Measurements from ENCODE around the gene ORC1. TPM values are rescaled to one million over a fixed set of nuclear protein-coding genes. Genes with fewer than 3 reads are reported as not detected.
A peak's percentile ranks its signal among the peaks of the same experiment; 100 is the strongest.

The ORC1 gene
- total RNA-seq, 1 experiment from 2014 or later: 14.3 TPM

DNA sequence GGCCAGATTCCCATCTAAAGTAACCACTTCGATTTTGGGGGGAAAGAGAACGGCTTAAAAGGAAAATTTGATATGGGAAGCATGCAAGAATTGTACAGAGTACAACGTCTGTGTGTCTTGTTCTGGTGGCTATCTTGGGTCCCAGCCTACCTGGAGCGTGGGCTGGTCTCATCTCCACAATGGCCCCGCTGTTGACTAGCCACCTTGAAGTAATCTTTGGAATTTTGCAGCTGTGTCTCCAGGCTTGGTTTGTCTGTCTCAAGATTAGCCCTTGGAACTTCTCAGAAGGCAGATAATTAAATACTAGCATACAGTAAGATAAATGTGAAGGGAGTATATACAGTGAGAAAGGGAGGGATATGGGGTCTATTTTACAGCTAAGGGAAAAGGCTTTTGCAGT, 37.0 kb downstream of the ORC1 start:
- Histone ChIP-seq H3K27me3 (ENCODE audit: control insufficient read depth, insufficient read depth, low read length) (no peaks in the 10 kb centered on the region), H3K9me3 (ENCODE audit: control insufficient read depth, insufficient read depth, low read depth, low read length) (no peaks in the 10 kb centered on the region), H3K27ac (ENCODE audit: low read length) (peak overlapping the region; percentile 70; the same call in 1 of the 2 replicates), H3K4me3 (ENCODE audit: low read depth in 2 of 2, low read length in 2 of 2) (peak overlapping the region in 1 of 2 experiments; percentile 74; a peak in 1 of 4 replicates), H3K36me3 (ENCODE audit: control insufficient read depth, insufficient read depth, low read length) (peaks cover 6% of the 10 kb centered on the region), H3K4me1 (ENCODE audit: control insufficient read depth, insufficient read depth, low read length) (peaks cover 18% of the 10 kb centered on the region)
- ChIA-PET CTCF (no interaction called here), POLR2A (no interaction called here)
- no peak for TF ChIP-seq CTCF (IDR thresholded peaks at IDR 0.05)
- TF ChIP-seq TCF7L2 (IDR thresholded peaks at IDR 0.05; ENCODE audit: low read depth, low read length): no peak
- no peak for TF ChIP-seq SIN3A (IDR thresholded peaks at IDR 0.05; ENCODE audit: borderline replicate concordance, insufficient read depth, low read depth, low read length)
- no peak for TF ChIP-seq REST (IDR thresholded peaks at IDR 0.05; ENCODE audit: insufficient read depth in 1 of 2, low read depth in 2 of 2, low read length in 1 of 2)
- no peak for TF ChIP-seq POLR2AphosphoS5 (IDR thresholded peaks at IDR 0.05; ENCODE audit: low read depth, low read length)
- DNase-seq (ENCODE audit: low read depth, low spot score) (no peak), ATAC-seq (no peak)
- in situ Hi-C loops (cut with HindIII; ENCODE audit: low pct_unique_long_range_greater_than_20kb, low sequenced_read_pairs) (no loop called here), intact Hi-C loops (cut with micrococcal nuclease; ENCODE audit: unreplicated experiment) (no loop called here)
- BruUV-seq (replicated peaks): no TSS peak

- TF ChIP-seq CTCF (IDR thresholded peaks at IDR 0.05): no peak
- TF ChIP-seq REST (IDR thresholded peaks at IDR 0.05; ENCODE audit: insufficient read depth in 1 of 2, low read depth in 2 of 2, low read length in 1 of 2): no peak
- no peak for TF ChIP-seq SIN3A (IDR thresholded peaks at IDR 0.05; ENCODE audit: borderline replicate concordance, insufficient read depth, low read depth, low read length)
- TF ChIP-seq TCF7L2 (IDR thresholded peaks at IDR 0.05; ENCODE audit: low read depth, low read length): no peak
- TF ChIP-seq POLR2AphosphoS5 (IDR thresholded peaks at IDR 0.05; ENCODE audit: low read depth, low read length): no peak
- Histone ChIP-seq H3K4me3 (ENCODE audit: low read depth in 2 of 2, low read length in 2 of 2) (peak overlapping the region; percentile 74 to 92), H3K36me3 (ENCODE audit: control insufficient read depth, insufficient read depth, low read length) (peaks cover 11% of the 10 kb centered on the region), H3K4me1 (ENCODE audit: control insufficient read depth, insufficient read depth, low read length) (peaks cover 18% of the 10 kb centered on the region), H3K27ac (ENCODE audit: low read length) (peak overlapping the region; percentile 70), H3K27me3 (ENCODE audit: control insufficient read depth, insufficient read depth, low read length) (no peaks in the 10 kb centered on the region), H3K9me3 (ENCODE audit: control insufficient read depth, insufficient read depth, low read depth, low read length) (no peaks in the 10 kb centered on the region)
- POLR2A ChIA-PET: interaction anchor here (0.6 to 0.7 kb wide), 3 partner anchors 245 to 875 kb away, joined by 3 to 8 read pairs (median 7); no protein-coding TSS in a partner anchor
- ATAC-seq (peak; percentile 12), DNase-seq (ENCODE audit: low read depth, low spot score) (no peak)
- in situ Hi-C loops (cut with HindIII; ENCODE audit: low pct_unique_long_range_greater_than_20kb, low sequenced_read_pairs): no loop called here
- intact Hi-C loops (cut with micrococcal nuclease; ENCODE audit: unreplicated experiment): no loop called here
- BruUV-seq (replicated peaks): no TSS peak
- CTCF ChIA-PET: interaction anchor here (0.6 kb wide), 2 partner anchors 74 to 231 kb away, joined by 4 to 6 read pairs; no protein-coding TSS in a partner anchor
These were observed 37.8 kb downstream of the ORC1 start for GRCh38 chr1:52366517-52366827.

Measured in Panc1 (cell line).